Measurements from ENCODE around the gene COMT. TPM values are rescaled to one million over a fixed set of nuclear protein-coding genes. Genes with fewer than 3 reads are reported as not detected.
"Not testable (repeated sequence)": the region's sequence is repeated elsewhere in the genome, so short reads cannot be mapped to it uniquely, and the experiment has no call there.

Gene COMT
- total RNA-seq, 2 experiments from 2014 or later = 11.3 to 11.4 TPM

GRCh38 chr22:19921544-19922081 lies 20.0 kb upstream of the COMT start:
- Histone ChIP-seq H3K4me1 (ENCODE audit: insufficient read depth, low read length) (no peaks in the 10 kb centered on the region), H3K27me3 (ENCODE audit: control insufficient read depth in 1 of 2, insufficient read depth in 2 of 2, low read length in 2 of 2) (no peaks in the 10 kb centered on the region), H3K27ac (ENCODE audit: low read depth in 1 of 2, low read length in 2 of 2) (no peak overlapping the region), H3K9me3 (ENCODE audit: control insufficient read depth in 1 of 2, insufficient read depth in 1 of 2, low read length in 2 of 2) (no peaks in the 10 kb centered on the region), H3K36me3 (ENCODE audit: insufficient read depth, low read length) (peaks cover 28% of the 10 kb centered on the region), H3K4me3 (ENCODE audit: low read length) (no peak overlapping the region)
- Mint-ChIP-seq H3K4me3 (no peak overlapping the region), H3K27me3 (no peaks in the 10 kb centered on the region), H3K27ac (no peak overlapping the region), H3K9me3 (no peaks in the 10 kb centered on the region), H3K36me3 (ENCODE audit: low read depth) (peaks cover 26% of the 10 kb centered on the region), H3K4me1 (ENCODE audit: low read depth) (no peaks in the 10 kb centered on the region)
- ChIA-PET POLR2A (no interaction called here), CTCF (interaction anchor here (1.2 kb wide), 1 partner anchor 11 kb away, joined by 3 read pairs; no protein-coding TSS in a partner anchor)
- ATAC-seq (ENCODE audit: poor library complexity) (no peak), DNase-seq (no peak)
- intact Hi-C loops (cut with DNase I, micrococcal nuclease) = loop anchor here in 1 of 2 experiments (10.0 kb wide), 1 partner anchor 437 kb away; no protein-coding TSS in a partner anchor
- TF ChIP-seq, protein P1, sequence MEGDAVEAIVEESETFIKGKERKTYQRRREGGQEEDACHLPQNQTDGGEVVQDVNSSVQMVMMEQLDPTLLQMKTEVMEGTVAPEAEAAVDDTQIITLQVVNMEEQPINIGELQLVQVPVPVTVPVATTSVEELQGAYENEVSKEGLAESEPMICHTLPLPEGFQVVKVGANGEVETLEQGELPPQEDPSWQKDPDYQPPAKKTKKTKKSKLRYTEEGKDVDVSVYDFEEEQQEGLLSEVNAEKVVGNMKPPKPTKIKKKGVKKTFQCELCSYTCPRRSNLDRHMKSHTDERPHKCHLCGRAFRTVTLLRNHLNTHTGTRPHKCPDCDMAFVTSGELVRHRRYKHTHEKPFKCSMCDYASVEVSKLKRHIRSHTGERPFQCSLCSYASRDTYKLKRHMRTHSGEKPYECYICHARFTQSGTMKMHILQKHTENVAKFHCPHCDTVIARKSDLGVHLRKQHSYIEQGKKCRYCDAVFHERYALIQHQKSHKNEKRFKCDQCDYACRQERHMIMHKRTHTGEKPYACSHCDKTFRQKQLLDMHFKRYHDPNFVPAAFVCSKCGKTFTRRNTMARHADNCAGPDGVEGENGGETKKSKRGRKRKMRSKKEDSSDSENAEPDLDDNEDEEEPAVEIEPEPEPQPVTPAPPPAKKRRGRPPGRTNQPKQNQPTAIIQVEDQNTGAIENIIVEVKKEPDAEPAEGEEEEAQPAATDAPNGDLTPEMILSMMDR (IDR thresholded peaks at IDR 0.05) = no peak

GRCh38 chr22:19923914-19924513 lies 17.6 kb upstream of the COMT start:
- POLR2A ChIA-PET = no interaction called here
- no peak overlapping the region for H3K27ac Mint-ChIP-seq
- H3K9me3 Mint-ChIP-seq = no peaks in the 10 kb centered on the region
- DNase-seq = no peak
- intact Hi-C loops (cut with DNase I, micrococcal nuclease) = loop anchor here in 1 of 2 experiments (10.0 kb wide), 1 partner anchor 439 kb away; no protein-coding TSS in a partner anchor
- no peaks in the 10 kb centered on the region for H3K4me1 ChIP-seq (ENCODE audit: insufficient read depth, low read length)
- H3K27ac ChIP-seq (ENCODE audit: low read depth in 1 of 2, low read length in 2 of 2) = no peak overlapping the region
- H3K4me3 ChIP-seq (ENCODE audit: low read length) = no peak overlapping the region
- H3K36me3 ChIP-seq (ENCODE audit: insufficient read depth, low read length) = peaks cover 8% of the 10 kb centered on the region
- no peaks in the 10 kb centered on the region for H3K27me3 ChIP-seq (ENCODE audit: control insufficient read depth in 1 of 2, insufficient read depth in 2 of 2, low read length in 2 of 2)
- H3K4me1 Mint-ChIP-seq (ENCODE audit: low read depth) = no peaks in the 10 kb centered on the region
- peaks cover 21% of the 10 kb centered on the region for H3K36me3 Mint-ChIP-seq (ENCODE audit: low read depth)
- TF ChIP-seq, protein P1 (IDR thresholded peaks at IDR 0.05) = no peak
- no peaks in the 10 kb centered on the region for H3K9me3 ChIP-seq (ENCODE audit: control insufficient read depth in 1 of 2, insufficient read depth in 1 of 2, low read length in 2 of 2)
- no peak overlapping the region for H3K4me3 Mint-ChIP-seq
- no peaks in the 10 kb centered on the region for H3K27me3 Mint-ChIP-seq
- CTCF ChIA-PET = no interaction called here
- ATAC-seq (ENCODE audit: poor library complexity) = no peak

DNA sequence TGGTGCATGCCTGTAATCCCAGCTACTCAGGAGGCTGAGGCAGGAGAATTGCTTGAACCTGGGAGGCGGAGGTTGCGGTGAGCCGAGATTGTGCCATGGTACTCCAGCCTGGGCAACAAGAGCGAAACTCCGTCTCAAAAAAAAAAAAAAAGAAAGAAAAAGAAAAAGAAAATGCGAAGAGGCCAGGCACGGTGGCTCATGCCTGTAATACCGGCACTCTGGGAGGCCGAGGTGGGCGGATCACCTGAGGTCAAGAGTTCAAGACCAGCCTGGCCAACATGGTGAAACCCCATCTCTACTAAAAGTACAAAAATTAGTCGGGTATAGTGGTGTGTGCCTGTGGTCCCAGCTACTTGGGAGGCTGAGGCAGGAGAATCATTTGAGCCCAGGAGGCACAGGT lies 15.5 kb upstream of the COMT start:
- H3K4me1 Mint-ChIP-seq (ENCODE audit: low read depth); H3K9me3 Mint-ChIP-seq: not testable (repeated sequence)
- intact Hi-C loops (cut with DNase I, micrococcal nuclease) = loop anchor here in 1 of 2 experiments (10.0 kb wide), 1 partner anchor 441 kb away; no protein-coding TSS in a partner anchor

More for the DNA sequence above, 15.5 kb upstream of the COMT start:
- H3K27ac Mint-ChIP-seq; POLR2A ChIA-PET; H3K4me3 ChIP-seq (ENCODE audit: low read length); H3K9me3 ChIP-seq (ENCODE audit: control insufficient read depth in 1 of 2, insufficient read depth in 1 of 2, low read length in 2 of 2); H3K27me3 Mint-ChIP-seq; DNase-seq; ATAC-seq (ENCODE audit: poor library complexity); H3K4me1 ChIP-seq (ENCODE audit: insufficient read depth, low read length); H3K27ac ChIP-seq (ENCODE audit: low read depth in 1 of 2, low read length in 2 of 2); H3K27me3 ChIP-seq (ENCODE audit: control insufficient read depth in 1 of 2, insufficient read depth in 2 of 2, low read length in 2 of 2); H3K4me3 Mint-ChIP-seq: not testable (repeated sequence)
- peaks cover 31% of the 10 kb centered on the region for H3K36me3 Mint-ChIP-seq (ENCODE audit: low read depth)
- CTCF ChIA-PET = interaction anchor here (1.0 kb wide), 1 partner anchor 195 kb away, joined by 3 read pairs; no protein-coding TSS in a partner anchor
- peaks cover 13% of the 10 kb centered on the region for H3K36me3 ChIP-seq (ENCODE audit: insufficient read depth, low read length)

Data from CD4-positive, alpha-beta T cell (primary cell).